Nephron (organoid): ENCODE data around the gene TNFRSF8.
"Not testable (repeated sequence)": the region's sequence is repeated elsewhere in the genome, so short reads cannot be mapped to it uniquely, and the experiment has no call there.

Source experiments
- H3K27ac Mint-ChIP-seq, 3 experiments: 2 replicates each; pipeline ENCODE4 v1.8.0; 2020; ENCODE audit warnings: mixed read lengths in 3 of 3, mild to moderate bottlenecking in 2 of 3, moderate library complexity in 1 of 3
- H3K27me3 Mint-ChIP-seq: 2 replicates; pipeline ENCODE4 v1.8.0; 2021; ENCODE audit warnings: low read depth, mild to moderate bottlenecking, moderate library complexity, mixed read lengths
- H3K36me3 Mint-ChIP-seq: 2 replicates; pipeline ENCODE4 v1.8.0; 2020; ENCODE audit warnings: low read depth, mixed read lengths
- H3K4me1 Mint-ChIP-seq: 2 replicates; pipeline ENCODE4 v1.8.0; 2020; ENCODE audit warnings: mixed read lengths
- H3K4me3 Mint-ChIP-seq, 3 experiments: 2 replicates each; pipeline ENCODE4 v1.8.0; 2020; ENCODE audit warnings: mild to moderate bottlenecking in 3 of 3, mixed read lengths in 3 of 3, moderate library complexity in 2 of 3
- H3K9me3 Mint-ChIP-seq: 2 replicates; pipeline ENCODE4 v1.8.0; 2020; ENCODE audit warnings: mixed read lengths
- TF ChIP-seq, protein P1 (sequence below), 3 experiments: fragments of 200-600 bp; sonication (generic); IDR thresholded peaks; one replicate each; pipeline ENCODE4 v1.5.0; 2021; ENCODE audit warnings: antibody characterized with exemption in 3 of 3; ENCODE audit not compliant: unreplicated experiment in 3 of 3

The TNFRSF8 gene

DNA sequence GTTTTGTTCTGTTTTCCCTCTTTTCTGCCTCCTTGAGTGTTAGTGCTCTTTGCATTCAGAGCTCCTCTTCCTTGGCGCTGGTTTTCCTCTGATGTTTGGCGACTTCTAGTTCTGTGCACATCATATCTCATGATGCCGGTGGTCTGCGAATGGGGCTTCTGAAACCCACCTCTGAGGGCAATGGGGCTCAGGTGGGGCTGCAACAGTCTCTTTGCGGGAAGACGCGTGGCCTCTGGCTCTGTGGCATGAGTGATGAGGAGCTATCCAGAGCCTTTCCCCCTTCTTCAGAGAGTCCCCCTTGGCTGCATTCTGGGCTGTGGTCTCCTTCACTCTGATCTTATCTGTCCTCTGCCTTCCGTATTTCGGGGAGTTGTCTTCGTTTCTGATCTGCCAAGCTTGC, 39.0 kb downstream of the TNFRSF8 start:
- H3K9me3 Mint-ChIP-seq, result peaks cover 5% of the 10 kb centered on the region
- TF ChIP-seq, protein P1, sequence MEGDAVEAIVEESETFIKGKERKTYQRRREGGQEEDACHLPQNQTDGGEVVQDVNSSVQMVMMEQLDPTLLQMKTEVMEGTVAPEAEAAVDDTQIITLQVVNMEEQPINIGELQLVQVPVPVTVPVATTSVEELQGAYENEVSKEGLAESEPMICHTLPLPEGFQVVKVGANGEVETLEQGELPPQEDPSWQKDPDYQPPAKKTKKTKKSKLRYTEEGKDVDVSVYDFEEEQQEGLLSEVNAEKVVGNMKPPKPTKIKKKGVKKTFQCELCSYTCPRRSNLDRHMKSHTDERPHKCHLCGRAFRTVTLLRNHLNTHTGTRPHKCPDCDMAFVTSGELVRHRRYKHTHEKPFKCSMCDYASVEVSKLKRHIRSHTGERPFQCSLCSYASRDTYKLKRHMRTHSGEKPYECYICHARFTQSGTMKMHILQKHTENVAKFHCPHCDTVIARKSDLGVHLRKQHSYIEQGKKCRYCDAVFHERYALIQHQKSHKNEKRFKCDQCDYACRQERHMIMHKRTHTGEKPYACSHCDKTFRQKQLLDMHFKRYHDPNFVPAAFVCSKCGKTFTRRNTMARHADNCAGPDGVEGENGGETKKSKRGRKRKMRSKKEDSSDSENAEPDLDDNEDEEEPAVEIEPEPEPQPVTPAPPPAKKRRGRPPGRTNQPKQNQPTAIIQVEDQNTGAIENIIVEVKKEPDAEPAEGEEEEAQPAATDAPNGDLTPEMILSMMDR (IDR thresholded peaks at IDR 0.05; ENCODE audit: unreplicated experiment in 3 of 3), result no peak
- H3K27ac Mint-ChIP-seq, result no peak overlapping the region
- H3K4me1 Mint-ChIP-seq, result no peaks in the 10 kb centered on the region
- H3K27me3 Mint-ChIP-seq, result peaks cover 5% of the 10 kb centered on the region
- H3K36me3 Mint-ChIP-seq, result no peaks in the 10 kb centered on the region
- no peak overlapping the region for H3K4me3 Mint-ChIP-seq

GRCh38 chr1:12104417-12104816, 41.3 kb downstream of the TNFRSF8 start:
- Mint-ChIP-seq H3K9me3 (no peaks in the 10 kb centered on the region), H3K4me1 (no peaks in the 10 kb centered on the region), H3K36me3 (no peaks in the 10 kb centered on the region), H3K27ac (no peak overlapping the region), H3K4me3 (no peak overlapping the region), H3K27me3 (peaks cover 8% of the 10 kb centered on the region)
- TF ChIP-seq, protein P1 (IDR thresholded peaks at IDR 0.05; ENCODE audit: unreplicated experiment in 3 of 3), result no peak

GRCh38 chr1:12106153-12106552, 43.0 kb downstream of the TNFRSF8 start:
- Mint-ChIP-seq H3K9me3 (no peaks in the 10 kb centered on the region), H3K36me3 (no peaks in the 10 kb centered on the region), H3K27ac (no peak overlapping the region), H3K4me3 (no peak overlapping the region), H3K27me3 (peaks cover 14% of the 10 kb centered on the region), H3K4me1 (no peaks in the 10 kb centered on the region)
- TF ChIP-seq, protein P1 (IDR thresholded peaks at IDR 0.05; ENCODE audit: unreplicated experiment in 3 of 3), result no peak

GRCh38 chr1:12106861-12107260, 43.8 kb downstream of the TNFRSF8 start:
- not testable (repeated sequence) for H3K27ac Mint-ChIP-seq, H3K4me1 Mint-ChIP-seq, H3K9me3 Mint-ChIP-seq, H3K4me3 Mint-ChIP-seq, H3K36me3 Mint-ChIP-seq
- H3K27me3 Mint-ChIP-seq, result peaks cover 17% of the 10 kb centered on the region
- TF ChIP-seq, protein P1 (IDR thresholded peaks at IDR 0.05; ENCODE audit: unreplicated experiment in 3 of 3), result peak in 1 of 3 experiments; percentile 18

DNA sequence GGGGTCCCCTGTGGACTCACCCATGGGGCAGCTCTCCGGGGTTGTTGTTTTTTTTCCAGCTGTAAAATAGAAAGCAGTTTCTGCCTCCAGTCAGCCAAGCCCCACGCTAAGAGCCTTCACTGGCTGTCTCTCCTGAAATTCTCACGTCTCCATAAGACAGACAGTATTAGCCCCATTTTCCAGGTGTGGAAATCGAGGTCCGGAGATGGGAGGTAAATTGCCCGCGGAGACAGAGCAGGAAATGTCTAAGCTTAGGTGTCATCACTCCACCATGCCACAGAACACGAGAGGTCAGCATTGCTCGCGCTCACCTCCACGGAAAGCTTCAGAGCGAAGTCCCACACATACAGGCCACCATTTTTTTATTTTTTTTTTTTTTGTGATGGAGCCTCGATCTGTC, 44.6 kb downstream of the TNFRSF8 start:
- Mint-ChIP-seq H3K27ac (no peak overlapping the region), H3K4me3 (no peak overlapping the region), H3K36me3 (no peaks in the 10 kb centered on the region), H3K4me1 (no peaks in the 10 kb centered on the region), H3K9me3 (no peaks in the 10 kb centered on the region), H3K27me3 (peaks cover 17% of the 10 kb centered on the region)
- TF ChIP-seq, protein P1 (IDR thresholded peaks at IDR 0.05; ENCODE audit: unreplicated experiment in 3 of 3), result no peak

GRCh38 chr1:12109901-12110300, 46.8 kb downstream of the TNFRSF8 start:
- Mint-ChIP-seq H3K4me1 (no peaks in the 10 kb centered on the region), H3K36me3 (no peaks in the 10 kb centered on the region), H3K4me3 (no peak overlapping the region), H3K27me3 (peaks cover 23% of the 10 kb centered on the region), H3K27ac (no peak overlapping the region), H3K9me3 (no peaks in the 10 kb centered on the region)
- TF ChIP-seq, protein P1 (IDR thresholded peaks at IDR 0.05; ENCODE audit: unreplicated experiment in 3 of 3), result no peak
